Stomach (tissue), 9 donors: ENCODE data around the gene CA6. TPM values are rescaled to one million over a fixed set of nuclear protein-coding genes. Genes with fewer than 3 reads are reported as not detected.

Experiments used
- DNase-seq, 2 donors: peaks; one replicate each; pipeline versions ENCODE4 v3.0.0 to v3.0.0-alpha.2; 2013 to 2019
- H3K27ac ChIP-seq, 5 donors: fragments of 200-600 bp in 4 of 5; sonication (generic) in 4 of 5; one replicate each; pipeline ENCODE4 v1.5.1; 2013 to 2019; ENCODE audit warnings: mild to moderate bottlenecking in 1 of 5, moderate library complexity in 1 of 5
- H3K27me3 ChIP-seq, 3 donors: fragments of 200-600 bp; sonication (generic); one replicate each; pipeline ENCODE4 v1.5.1; 2017 to 2019; ENCODE audit warnings: mixed run types in 1 of 3
- H3K36me3 ChIP-seq, 4 donors: fragments of 200-600 bp; sonication (generic); 1 replicate in 3 of 4; 2 replicates in 1 of 4; pipeline ENCODE4 v1.5.1; 2016 to 2019
- H3K4me1 ChIP-seq, 4 donors: fragments of 200-600 bp; sonication (generic); one replicate each; pipeline ENCODE4 v1.5.1; 2016 to 2019
- H3K4me3 ChIP-seq, 4 donors: fragments of 200-600 bp; sonication (generic) in 3 of 4; one replicate each; pipeline ENCODE4 v1.5.1; 2016 to 2019; ENCODE audit warnings: mild to moderate bottlenecking in 1 of 4
- H3K9me3 ChIP-seq, 4 donors: fragments of 200-600 bp; sonication (generic); one replicate each; pipeline ENCODE4 v1.5.1; 2016 to 2019
- CTCF ChIP-seq, 7 experiments: fragments of 450-650 bp in 4 of 7; fragments of 200-600 bp in 3 of 7; sonication (generic) in 3 of 7; IDR thresholded peaks; one replicate each; pipeline ENCODE4 v1.5.1; 2016 to 2019; ENCODE audit warnings: antibody characterized with exemption in 7 of 7, control low read depth in 2 of 7, mild to moderate bottlenecking in 1 of 7
- EP300 ChIP-seq: sonication (generic); formaldehyde crosslinking; IDR thresholded peaks from one replicate; pipeline ENCODE4 v1.6.1; 2017; ENCODE audit warnings: antibody characterized with exemption
- POLR2A ChIP-seq, 4 donors: fragments of 450-650 bp; IDR thresholded peaks; one replicate each; pipeline ENCODE4 v1.6.1; 2016; ENCODE audit warnings: antibody characterized with exemption in 4 of 4, control low read depth in 2 of 4, mild to moderate bottlenecking in 1 of 4, moderate library complexity in 1 of 4
- POLR2AphosphoS5 ChIP-seq, 3 donors: sonication (generic); formaldehyde crosslinking; IDR thresholded peaks; one replicate each; pipeline ENCODE4 v1.6.1; 2016; ENCODE audit warnings: antibody characterized with exemption in 3 of 3
- WGBS, 5 donors: extraction: QIAGEN DNeasy Blood & Tissue Kit in 3 of 5; methylation state at CpG; one replicate each; pipeline versions ENCODE4 v1.1.5 to v1.1.7; 2013 to 2018; 5-methylcytosine and 5-hydroxymethylcytosine counted together
- intact Hi-C: fragments of 100-400 bp; cut with DNase I; formaldehyde crosslinking; loops from one replicate; pipeline ENCODE4 v1.15.1; 2023; ENCODE audit warnings: low total_unique reads
- polyA plus RNA-seq, 3 donors: library from polyadenylated mRNA; stranded (reverse); fragments of 200-250 nt; gene quantifications; one replicate each; pipeline ENCODE4 v1.2.3, GENCODE V29; 2013
- total RNA-seq, 5 donors: library from RNA; depleted of rRNA; stranded (reverse); fragments of >200 nt; gene quantifications; one replicate each; pipeline versions ENCODE4 v1.1.0 to v1.2.3, GENCODE V29; 2014 to 2016
- donor health status: healthy with polysubstance abuse.
- donor health status: Bipolar disorder and iron deficiency.
- donor health status: healthy.

Gene CA6
- total and polyA plus RNA-seq, 8 donors, result not detected

- intact Hi-C loops, result no loop called here
- TF ChIP-seq POLR2A (IDR thresholded peaks at IDR 0.05), result no peak
- TF ChIP-seq EP300, result no peak
- TF ChIP-seq POLR2AphosphoS5 (IDR thresholded peaks at IDR 0.05), result no peak
- TF ChIP-seq CTCF (IDR thresholded peaks at IDR 0.05), result no peak
- WGBS, 5 donors, result 74 to 86% (median 79%) methylated on average over 3 of the region's 3 CpGs
- no peaks in the 10 kb centered on the region for H3K36me3 ChIP-seq
- H3K27me3 ChIP-seq, result no peaks in the 10 kb centered on the region
- no peak for DNase-seq
- H3K4me1 ChIP-seq, result no peaks in the 10 kb centered on the region
- H3K9me3 ChIP-seq, result no peaks in the 10 kb centered on the region
- H3K27ac ChIP-seq, result no peak overlapping the region
- no peak overlapping the region for H3K4me3 ChIP-seq
Observed at GRCh38 chr1:8980656-8981055, 35.0 kb downstream of the CA6 start.

- no peak for TF ChIP-seq EP300
- TF ChIP-seq POLR2AphosphoS5 (IDR thresholded peaks at IDR 0.05), result no peak
- no peak for TF ChIP-seq POLR2A (IDR thresholded peaks at IDR 0.05)
- TF ChIP-seq CTCF (IDR thresholded peaks at IDR 0.05), result no peak
- H3K27me3 ChIP-seq, result no peaks in the 10 kb centered on the region
- DNase-seq, result no peak
- H3K4me3 ChIP-seq, result no peak overlapping the region
- H3K9me3 ChIP-seq, result no peaks in the 10 kb centered on the region
- intact Hi-C loops, result no loop called here
- H3K4me1 ChIP-seq, result peaks cover 0 to 5% (median 2%) of the 10 kb centered on the region in 4 donors
- WGBS, 5 donors, result 69 to 75% (median 72%) methylated on average over 2 of the region's 2 CpGs
- no peaks in the 10 kb centered on the region for H3K36me3 ChIP-seq
- no peak overlapping the region for H3K27ac ChIP-seq
Observed at GRCh38 chr1:8981169-8981568, 35.5 kb downstream of the CA6 start.

- intact Hi-C loops, result no loop called here
- DNase-seq, result no peak
- WGBS, 5 donors, result 63 to 89% (median 80%) methylated on average over 2 of the region's 2 CpGs
- no peaks in the 10 kb centered on the region for H3K36me3 ChIP-seq
- H3K27ac ChIP-seq, result no peak overlapping the region
- H3K4me3 ChIP-seq, result no peak overlapping the region
- H3K4me1 ChIP-seq, result peaks cover 4 to 20% (median 11%) of the 10 kb centered on the region in 4 donors
- TF ChIP-seq POLR2AphosphoS5 (IDR thresholded peaks at IDR 0.05) (no peak), POLR2A (IDR thresholded peaks at IDR 0.05) (no peak), EP300 (no peak), CTCF (IDR thresholded peaks at IDR 0.05) (no peak)
- H3K9me3 ChIP-seq, result no peaks in the 10 kb centered on the region
- no peaks in the 10 kb centered on the region for H3K27me3 ChIP-seq
Observed at GRCh38 chr1:8984203-8984602, 38.5 kb downstream of the CA6 start.

GRCh38 chr1:8984990-8985389 is 39.3 kb downstream of the CA6 start:
- DNase-seq, result no peak
- peaks cover 4 to 20% (median 11%) of the 10 kb centered on the region in 4 donors for H3K4me1 ChIP-seq
- H3K27ac ChIP-seq, result no peak overlapping the region
- H3K27me3 ChIP-seq, result no peaks in the 10 kb centered on the region
- intact Hi-C loops, result loop anchor here (5.0 kb wide), 1 partner anchor 68 kb away; no protein-coding TSS in a partner anchor
- 83 to 97% (median 87%) methylated on average over 8 of the region's 8 CpGs for WGBS, 5 donors
- no peak overlapping the region for H3K4me3 ChIP-seq
- no peaks in the 10 kb centered on the region for H3K36me3 ChIP-seq
- TF ChIP-seq CTCF (IDR thresholded peaks at IDR 0.05) (no peak), EP300 (no peak), POLR2A (IDR thresholded peaks at IDR 0.05) (no peak), POLR2AphosphoS5 (IDR thresholded peaks at IDR 0.05) (no peak)
- H3K9me3 ChIP-seq, result no peaks in the 10 kb centered on the region
